H54 (cell line): Measurements from ENCODE around the gene TRIOBP.

Experiments used
- DNase-seq: peaks from one replicate; pipeline ENCODE4 v3.0.0; 2011; ENCODE audit warnings: low spot score, mixed read lengths; ENCODE audit not compliant: insufficient read length
- FAIRE-seq: peaks from 3 replicates; lab custom pipeline; 2011; peaks lifted over from hg19 to GRCh38; lab: Jason Lieb, UNC
- POLR2A ChIP-seq: IDR thresholded peaks from 2 replicates; pipeline ENCODE4 v1.6.1; 2011; ENCODE audit warnings: low read depth, mild to moderate bottlenecking, low read length

The TRIOBP gene

GRCh38 chr22:37659897-37660708 is 36.7 kb upstream of the TRIOBP start:
- DNase-seq (no peak), FAIRE-seq (no peak)
- TF ChIP-seq POLR2A: no peak

GRCh38 chr22:37660709-37661045 is 36.2 kb upstream of the TRIOBP start:
- FAIRE-seq (no peak), DNase-seq (no peak)
- TF ChIP-seq POLR2A: no peak

DNA sequence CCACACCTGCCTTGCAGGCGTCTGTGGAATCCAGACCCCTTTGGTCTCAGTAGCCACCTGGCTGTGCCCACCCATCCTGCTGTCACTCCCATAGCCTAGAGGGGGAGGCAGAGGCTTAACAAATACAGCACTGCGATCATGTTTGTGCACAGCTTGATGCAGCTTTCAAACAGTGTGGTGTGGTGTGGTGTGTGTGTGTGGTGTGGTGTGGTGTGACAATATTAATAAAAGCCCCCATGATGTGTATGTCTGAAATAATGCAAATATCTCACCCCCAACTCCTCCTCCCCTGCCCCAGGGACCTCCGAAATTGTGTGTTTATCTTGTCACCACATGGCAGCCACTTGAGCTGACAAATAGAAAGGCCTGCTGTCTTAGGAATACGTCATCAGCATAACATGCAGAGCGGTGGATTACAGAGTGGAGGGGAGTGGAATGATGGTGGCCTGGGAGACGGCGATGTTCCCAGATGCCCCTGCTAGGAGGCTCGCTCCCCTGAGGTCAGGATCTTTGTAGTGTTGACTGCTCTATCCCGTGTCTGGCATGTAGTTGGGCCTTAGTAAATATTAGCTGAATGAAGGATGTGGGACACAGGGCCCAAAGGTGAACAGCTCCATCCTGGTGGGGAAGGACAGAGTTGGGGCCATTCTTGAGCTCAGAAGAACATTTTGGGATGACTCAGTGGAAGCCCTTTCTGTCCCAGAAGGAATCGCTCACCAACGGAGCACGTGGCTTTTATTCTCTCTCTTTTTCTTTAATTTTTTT is 35.5 kb upstream of the TRIOBP start:
- FAIRE-seq: no peak

DNA sequence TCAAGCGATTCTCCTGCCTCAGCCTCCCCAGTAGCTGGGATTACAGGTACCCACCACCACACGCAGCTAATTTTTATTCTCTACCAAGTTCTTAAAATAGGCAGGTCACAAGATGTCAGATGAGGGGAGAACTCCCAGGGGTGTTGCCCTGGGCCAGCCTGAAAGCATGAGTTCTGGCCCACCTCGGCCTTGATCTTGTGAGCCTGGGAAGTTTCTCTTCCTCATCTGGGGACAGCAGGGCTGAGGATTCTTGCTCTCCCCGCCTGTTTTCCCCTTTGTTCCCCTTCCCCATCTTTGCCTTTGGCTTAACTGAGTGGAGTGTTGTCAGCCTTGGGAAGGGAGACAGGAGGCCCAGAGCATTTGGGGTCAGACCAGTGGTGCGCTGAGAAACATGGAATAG is 34.8 kb upstream of the TRIOBP start:
- DNase-seq (no peak), FAIRE-seq (no peak)
- no peak for TF ChIP-seq POLR2A

More for the DNA sequence above, 35.5 kb upstream of the TRIOBP start:
- no peak for DNase-seq
- no peak for TF ChIP-seq POLR2A

- FAIRE-seq (no peak), DNase-seq (no peak)
- TF ChIP-seq POLR2A: no peak
These were observed 33.2 kb upstream of the TRIOBP start for GRCh38 chr22:37663521-37664140.

DNA sequence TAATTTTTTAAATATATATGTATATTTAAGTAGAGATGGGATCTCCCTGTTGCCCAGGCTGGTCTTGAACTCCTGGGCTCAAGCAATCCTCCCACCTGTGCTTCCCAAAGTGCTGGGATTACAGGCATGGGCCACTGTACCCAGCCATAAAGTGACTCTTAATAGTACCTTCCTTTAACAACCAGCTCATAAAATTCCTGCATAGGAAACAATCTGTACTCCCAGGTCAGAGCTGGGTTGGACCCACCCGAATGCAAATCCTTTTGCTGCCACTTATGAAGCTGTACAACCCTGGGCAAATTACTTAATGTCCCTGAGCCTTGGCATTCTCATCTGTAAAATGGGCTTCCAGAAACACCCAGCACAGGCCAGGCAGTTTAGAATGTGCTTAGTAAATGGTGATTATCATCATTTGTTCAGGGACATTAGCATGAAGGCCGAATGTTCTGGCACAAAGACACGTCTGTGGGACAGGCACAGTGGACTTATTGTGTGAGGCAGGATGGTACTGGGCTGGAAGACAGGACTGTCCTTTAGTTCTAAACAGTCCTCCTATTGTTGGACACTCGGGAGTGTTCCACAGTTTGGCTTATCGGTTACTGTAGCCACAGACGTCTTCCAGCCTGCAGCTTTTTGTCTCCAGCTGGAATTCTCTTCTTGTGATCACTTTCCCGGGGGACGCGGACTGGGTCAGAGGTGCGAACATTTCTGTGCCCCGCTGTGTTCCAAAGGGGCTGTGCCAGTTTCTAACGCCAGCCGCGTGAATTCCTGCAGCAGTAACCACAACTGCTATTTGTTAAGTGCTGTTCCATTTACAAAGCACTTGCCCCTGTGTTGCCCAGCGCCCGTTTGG is 32.4 kb upstream of the TRIOBP start:
- no peak for FAIRE-seq
- no peak for DNase-seq
- TF ChIP-seq POLR2A: no peak

DNA sequence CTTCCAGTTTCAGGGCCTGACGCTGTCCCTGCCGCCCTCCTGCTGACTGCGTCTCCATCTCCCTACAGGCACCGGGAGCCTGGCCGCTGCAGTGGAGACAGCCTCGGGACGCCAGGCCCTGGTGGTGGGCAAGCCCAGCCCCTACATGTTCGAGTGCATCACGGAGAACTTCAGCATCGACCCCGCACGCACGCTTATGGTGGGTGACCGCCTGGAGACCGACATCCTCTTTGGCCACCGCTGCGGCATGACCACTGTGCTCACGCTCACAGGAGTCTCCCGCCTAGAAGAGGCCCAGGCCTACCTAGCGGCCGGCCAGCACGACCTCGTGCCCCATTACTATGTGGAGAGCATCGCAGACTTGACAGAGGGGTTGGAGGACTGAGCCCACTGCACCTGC is 31.4 kb upstream of the TRIOBP start:
- TF ChIP-seq POLR2A: no peak
- FAIRE-seq (no peak), DNase-seq (no peak)

GRCh38 chr22:37669586-37669985 is 27.3 kb upstream of the TRIOBP start:
- no peak for FAIRE-seq
- no peak for TF ChIP-seq POLR2A
- DNase-seq: no peak

DNA sequence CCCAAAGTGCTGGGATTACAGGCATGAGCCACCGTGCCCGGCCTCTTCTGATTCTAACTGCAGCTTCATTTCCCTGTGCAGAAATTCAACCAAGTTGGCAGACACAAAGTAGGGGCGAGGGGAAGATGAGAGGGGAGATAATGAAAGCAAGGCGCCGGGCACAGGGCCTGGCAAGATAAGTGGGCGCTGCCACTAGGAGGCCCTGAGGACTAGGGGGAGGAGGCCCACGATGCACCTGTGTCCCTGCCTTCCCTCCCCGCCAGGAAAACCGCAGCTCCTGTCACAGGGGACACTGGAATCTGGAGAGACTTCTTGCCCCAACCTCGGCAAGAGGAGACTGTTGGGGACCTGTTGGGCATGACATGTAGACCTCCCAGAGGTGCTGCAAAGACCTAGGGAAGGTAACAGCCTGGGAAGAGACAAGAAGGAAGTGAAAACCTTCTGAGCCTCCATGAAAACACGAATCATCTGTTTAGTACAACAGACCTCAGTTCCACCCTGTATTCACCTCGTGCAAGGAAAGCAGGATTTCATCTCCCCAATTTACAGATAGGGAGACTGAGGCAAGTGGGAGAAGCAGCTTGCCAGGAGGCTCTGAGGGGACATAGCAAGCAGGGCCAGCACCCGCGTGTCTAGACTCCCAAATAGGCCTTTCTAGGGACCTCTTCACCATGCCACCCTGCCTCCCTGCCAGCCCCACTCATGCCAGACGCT is 24.5 kb upstream of the TRIOBP start:
- no peak for FAIRE-seq
- no peak for TF ChIP-seq POLR2A
- no peak for DNase-seq

DNA sequence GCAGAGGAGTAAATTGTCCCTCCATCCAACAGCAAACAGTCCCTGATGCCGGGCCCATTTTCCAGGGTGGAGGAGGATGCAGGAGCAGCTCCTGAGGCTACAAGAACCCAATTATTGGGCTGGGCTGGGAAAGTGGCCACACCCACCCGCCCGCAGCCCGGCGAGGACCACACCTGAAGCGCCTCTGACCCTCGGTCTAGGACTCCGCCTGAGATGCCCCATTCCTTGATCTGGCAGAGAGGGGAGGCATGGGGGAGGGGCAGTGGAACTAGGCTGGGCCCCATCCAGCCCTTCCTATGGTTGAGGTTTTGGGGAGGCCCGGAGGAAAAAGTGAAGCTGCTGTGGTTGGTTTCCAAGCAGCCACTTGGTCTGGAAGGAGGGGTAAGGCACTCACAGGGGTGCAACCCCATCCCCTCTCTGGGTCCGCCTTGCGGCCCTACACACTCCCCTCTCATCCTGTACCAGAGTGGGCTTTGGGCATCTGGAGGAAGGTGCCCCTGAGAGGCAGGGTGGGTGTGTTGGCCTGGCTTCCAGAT is 23.9 kb upstream of the TRIOBP start:
- no peak for TF ChIP-seq POLR2A
- FAIRE-seq: no peak
- no peak for DNase-seq

- DNase-seq: no peak
- no peak for FAIRE-seq
- no peak for TF ChIP-seq POLR2A
These were observed 22.6 kb upstream of the TRIOBP start for GRCh38 chr22:37674248-37674647.
